Fibroblast of villous mesenchyme (primary cell): Measurements from ENCODE around the gene AIFM1. TPM values are rescaled to one million over a fixed set of nuclear protein-coding genes. Genes with fewer than 3 reads are reported as not detected.
"Not testable (repeated sequence)": the region's sequence is repeated elsewhere in the genome, so short reads cannot be mapped to it uniquely, and the experiment has no call there.

Experiments used
- DNase-seq: peaks from one replicate; pipeline ENCODE4 v3.0.0-alpha.2; 2010; ENCODE audit warnings: low read depth
- H3K4me3 ChIP-seq: 2 replicates; pipeline ENCODE4 v1.5.1; 2011; ENCODE audit warnings: low read depth, mild to moderate bottlenecking, low read length
- CTCF ChIP-seq: IDR thresholded peaks from 2 replicates; pipeline ENCODE4 v1.5.1; 2012; ENCODE audit warnings: low read depth, mild to moderate bottlenecking, low read length; ENCODE audit not compliant: insufficient read depth
- total RNA-seq: library from RNA; depleted of rRNA; stranded (reverse); fragments of >200 nt; gene quantifications from 2 replicates; pipeline ENCODE4 v1.2.3, GENCODE V29; 2012

The AIFM1 gene
- total RNA-seq, 1 donor: 16.0 TPM

- TF ChIP-seq CTCF: peak; percentile 59
- peak overlapping the region; percentile 33 for H3K4me3 ChIP-seq
- peak; percentile 82 for DNase-seq
These were observed 44.7 kb downstream of the AIFM1 start for GRCh38 chrX:130120746-130121504.

- TF ChIP-seq CTCF: no peak
- H3K4me3 ChIP-seq: peak overlapping the region; percentile 33
- DNase-seq: no peak
These were observed 45.3 kb downstream of the AIFM1 start for GRCh38 chrX:130120321-130120731.

GRCh38 chrX:130119312-130119898 lies 46.2 kb downstream of the AIFM1 start:
- DNase-seq: no peak
- peak overlapping the region; percentile 34 for H3K4me3 ChIP-seq

GRCh38 chrX:130118441-130119311 lies 47.0 kb downstream of the AIFM1 start:
- H3K4me3 ChIP-seq: peak overlapping the region; percentile 34

More at GRCh38 chrX:130119312-130119898, 46.2 kb downstream of the AIFM1 start:
- no peak for TF ChIP-seq CTCF

GRCh38 chrX:130117166-130117565 lies 48.5 kb downstream of the AIFM1 start:
- no peak overlapping the region for H3K4me3 ChIP-seq
- DNase-seq: no peak
- no peak for TF ChIP-seq CTCF

More at GRCh38 chrX:130118441-130119311, 47.0 kb downstream of the AIFM1 start:
- TF ChIP-seq CTCF: no peak
- peak; percentile 76 for DNase-seq

- peak; percentile 44 for DNase-seq
- not testable (repeated sequence) for H3K4me3 ChIP-seq
These were observed 50.3 kb downstream of the AIFM1 start for GRCh38 chrX:130115119-130115885.
